A673 (cell line): Measurements from ENCODE around the gene METTL25B.

Source experiments
- CTCF ChIP-seq: fragments of 300-800, 200-600 bp; sonication (generic); conservative IDR thresholded peaks from 2 replicates; pipeline ENCODE4 v1.5.1; 2017; ENCODE audit warnings: low read depth, mild to moderate bottlenecking, antibody characterized with exemption, low read length, moderate library complexity, mixed read lengths
- EZH2 ChIP-seq: fragments of 200-600 bp; sonication (generic); IDR thresholded peaks from 2 replicates; pipeline ENCODE4 v1.6.1; 2017; ENCODE audit warnings: borderline replicate concordance, low read depth, mild to moderate bottlenecking, mixed read lengths, antibody characterized with exemption, low read length; ENCODE audit not compliant: poor library complexity, severe bottlenecking

DNA sequence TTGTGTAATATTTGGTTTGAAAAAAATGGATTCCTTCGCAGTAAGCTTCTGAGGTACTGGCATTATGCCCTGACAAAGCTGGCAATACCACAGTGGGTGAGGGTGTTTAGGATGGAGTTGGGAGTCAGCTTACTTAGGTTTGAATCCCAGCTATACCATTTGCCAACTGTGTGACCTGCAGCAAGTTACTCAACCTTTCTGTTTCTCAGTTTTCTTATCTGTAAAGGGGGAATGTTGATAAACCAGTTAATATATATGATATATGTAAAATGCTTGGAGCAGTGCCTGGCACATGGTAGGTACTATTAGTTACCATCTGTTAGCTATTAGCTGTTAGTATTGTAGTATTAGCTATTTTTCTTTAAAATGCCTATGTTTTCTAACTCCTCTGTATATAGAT lies 28.1 kb downstream of the METTL25B start:
- TF ChIP-seq EZH2, result no peak
- TF ChIP-seq CTCF, result no peak
